OCI-LY3 (cell line): Measurements from ENCODE around the gene NR4A1.

Source experiments
- H2AFZ ChIP-seq: fragments of 200-600, 300-600 bp; shearing (Covaris generic); 2 replicates; pipeline ENCODE4 v1.6.0; 2014; ENCODE audit warnings: antibody characterized with exemption, low read depth, low read length
- H3K27ac ChIP-seq: fragments of 200-600, 300-600 bp; sonication (generic); 2 replicates; pipeline ENCODE4 v1.5.1; 2014; ENCODE audit warnings: mild to moderate bottlenecking, low read length, moderate library complexity, mixed read lengths
- H3K27me3 ChIP-seq: fragments of 200-600, 300-600 bp; sonication (generic); 2 replicates; pipeline ENCODE4 v1.6.1; 2014; ENCODE audit warnings: low read depth, low read length, mixed read lengths
- H3K36me3 ChIP-seq: fragments of 200-600, 300-600 bp; sonication (generic); replicated peaks from 2 replicates; pipeline ENCODE3; 2014; ENCODE audit warnings: low read depth, low read length, mixed read lengths
- H3K4me1 ChIP-seq: fragments of 300-600, 200-600 bp; sonication (generic); 2 replicates; pipeline ENCODE4 v1.6.1; 2014; ENCODE audit warnings: low read length, mixed read lengths
- H3K4me2 ChIP-seq: fragments of 200-600, 300-600 bp; sonication (generic); 2 replicates; pipeline ENCODE4 v1.6.1; 2014; ENCODE audit warnings: low read length, mixed read lengths
- H3K4me3 ChIP-seq: fragments of 300-600, 200-600 bp; sonication (generic); 2 replicates; pipeline ENCODE4 v1.5.1; 2014; ENCODE audit warnings: antibody characterized with exemption, mild to moderate bottlenecking, low read length, moderate library complexity
- H3K79me2 ChIP-seq: fragments of 300-600, 200-600 bp; shearing (Covaris generic); 2 replicates; pipeline ENCODE4 v1.6.1; 2014; ENCODE audit warnings: mild to moderate bottlenecking, low read length, mixed read lengths
- H3K9ac ChIP-seq: fragments of 300-600, 200-600 bp; shearing (Covaris generic); 2 replicates; pipeline ENCODE4 v1.6.0; 2014; ENCODE audit warnings: mild to moderate bottlenecking, low read length, moderate library complexity
- H3K9me3 ChIP-seq: fragments of 200-600, 300-600 bp; shearing (Covaris generic); 2 replicates; pipeline ENCODE4 v1.6.1; 2014; ENCODE audit warnings: low read length, mixed read lengths; ENCODE audit not compliant: insufficient read depth
- H4K20me1 ChIP-seq: fragments of 200-600, 300-600 bp; sonication (generic); 2 replicates; pipeline ENCODE4 v1.6.1; 2016; ENCODE audit warnings: low read length, mixed read lengths; ENCODE audit not compliant: insufficient read depth
- CTCF ChIP-seq: fragments of 200-600, 300-600 bp; sonication (generic); IDR thresholded peaks from 2 replicates; pipeline ENCODE4 v1.5.1; 2014; ENCODE audit warnings: antibody characterized with exemption, low read length, low read depth
- EZH2phosphoT487 ChIP-seq: fragments of 200-600 bp; shearing (Covaris generic); IDR thresholded peaks from 2 replicates; pipeline ENCODE4 v1.6.1; 2018; ENCODE audit warnings: antibody characterized with exemption, mixed run types, low read depth

NR4A1 gene

GRCh38 chr12:52007158-52007921, 43.9 kb upstream of the NR4A1 start:
- peaks cover 27% of the 10 kb centered on the region for H3K27me3 ChIP-seq
- H3K79me2 ChIP-seq: no peaks in the 10 kb centered on the region
- H3K4me2 ChIP-seq: peak overlapping the region; percentile 74
- H3K4me3 ChIP-seq: peak overlapping the region; percentile 66
- H3K9me3 ChIP-seq: no peaks in the 10 kb centered on the region
- no peaks in the 10 kb centered on the region for H3K36me3 ChIP-seq
- no peak overlapping the region for H3K27ac ChIP-seq
- no peaks in the 10 kb centered on the region for H4K20me1 ChIP-seq
- H3K9ac ChIP-seq: 0 out of 2 replicates have a peak overlapping the region, but pooled peaks have one; percentile 16
- H2AFZ ChIP-seq: no peak overlapping the region
- no peak for TF ChIP-seq EZH2phosphoT487
- no peak for TF ChIP-seq CTCF
- H3K4me1 ChIP-seq: peaks cover 27% of the 10 kb centered on the region

GRCh38 chr12:52007982-52008510, 43.2 kb upstream of the NR4A1 start:
- no peak overlapping the region for H3K4me2 ChIP-seq

GRCh38 chr12:52009081-52009751, 42.0 kb upstream of the NR4A1 start:
- H3K9ac ChIP-seq: no peak overlapping the region
- H3K36me3 ChIP-seq: no peaks in the 10 kb centered on the region
- no peak for TF ChIP-seq EZH2phosphoT487
- no peak for TF ChIP-seq CTCF
- no peak overlapping the region for H2AFZ ChIP-seq
- H3K4me1 ChIP-seq: peaks cover 24% of the 10 kb centered on the region
- no peak overlapping the region for H3K4me2 ChIP-seq
- no peaks in the 10 kb centered on the region for H4K20me1 ChIP-seq
- no peaks in the 10 kb centered on the region for H3K9me3 ChIP-seq
- peaks cover 27% of the 10 kb centered on the region for H3K27me3 ChIP-seq
- no peak overlapping the region for H3K27ac ChIP-seq
- H3K4me3 ChIP-seq: no peak overlapping the region
- H3K79me2 ChIP-seq: no peaks in the 10 kb centered on the region

More at GRCh38 chr12:52007982-52008510, 43.2 kb upstream of the NR4A1 start:
- Histone ChIP-seq H3K9me3 (no peaks in the 10 kb centered on the region), H2AFZ (no peak overlapping the region), H4K20me1 (no peaks in the 10 kb centered on the region), H3K27ac (no peak overlapping the region), H3K36me3 (no peaks in the 10 kb centered on the region), H3K27me3 (peaks cover 27% of the 10 kb centered on the region), H3K9ac (no peak overlapping the region), H3K4me1 (peaks cover 27% of the 10 kb centered on the region), H3K79me2 (no peaks in the 10 kb centered on the region), H3K4me3 (no peak overlapping the region)
- TF ChIP-seq CTCF (no peak), EZH2phosphoT487 (no peak)

GRCh38 chr12:52010152-52010622, 41.1 kb upstream of the NR4A1 start:
- no peak for TF ChIP-seq EZH2phosphoT487
- TF ChIP-seq CTCF: no peak
- Histone ChIP-seq H3K9me3 (no peaks in the 10 kb centered on the region), H3K4me3 (no peak overlapping the region), H4K20me1 (no peaks in the 10 kb centered on the region), H3K27ac (no peak overlapping the region), H3K79me2 (no peaks in the 10 kb centered on the region), H2AFZ (no peak overlapping the region), H3K36me3 (no peaks in the 10 kb centered on the region), H3K27me3 (peaks cover 20% of the 10 kb centered on the region), H3K4me2 (no peak overlapping the region), H3K9ac (no peak overlapping the region), H3K4me1 (peaks cover 14% of the 10 kb centered on the region)
